GM19023 (cell line): ENCODE measurements around the gene CADM2.
"Not testable (repeated sequence)": the region's sequence is repeated elsewhere in the genome, so short reads cannot be mapped to it uniquely, and the experiment has no call there.

Source experiments
- ATAC-seq: cut with Tn5 transposase; IDR thresholded peaks from one replicate; pipeline ENCODE4 v1.9.1; 2021; ENCODE audit warnings: mild to moderate bottlenecking, moderate library complexity; ENCODE audit not compliant: unreplicated experiment

Gene CADM2

DNA sequence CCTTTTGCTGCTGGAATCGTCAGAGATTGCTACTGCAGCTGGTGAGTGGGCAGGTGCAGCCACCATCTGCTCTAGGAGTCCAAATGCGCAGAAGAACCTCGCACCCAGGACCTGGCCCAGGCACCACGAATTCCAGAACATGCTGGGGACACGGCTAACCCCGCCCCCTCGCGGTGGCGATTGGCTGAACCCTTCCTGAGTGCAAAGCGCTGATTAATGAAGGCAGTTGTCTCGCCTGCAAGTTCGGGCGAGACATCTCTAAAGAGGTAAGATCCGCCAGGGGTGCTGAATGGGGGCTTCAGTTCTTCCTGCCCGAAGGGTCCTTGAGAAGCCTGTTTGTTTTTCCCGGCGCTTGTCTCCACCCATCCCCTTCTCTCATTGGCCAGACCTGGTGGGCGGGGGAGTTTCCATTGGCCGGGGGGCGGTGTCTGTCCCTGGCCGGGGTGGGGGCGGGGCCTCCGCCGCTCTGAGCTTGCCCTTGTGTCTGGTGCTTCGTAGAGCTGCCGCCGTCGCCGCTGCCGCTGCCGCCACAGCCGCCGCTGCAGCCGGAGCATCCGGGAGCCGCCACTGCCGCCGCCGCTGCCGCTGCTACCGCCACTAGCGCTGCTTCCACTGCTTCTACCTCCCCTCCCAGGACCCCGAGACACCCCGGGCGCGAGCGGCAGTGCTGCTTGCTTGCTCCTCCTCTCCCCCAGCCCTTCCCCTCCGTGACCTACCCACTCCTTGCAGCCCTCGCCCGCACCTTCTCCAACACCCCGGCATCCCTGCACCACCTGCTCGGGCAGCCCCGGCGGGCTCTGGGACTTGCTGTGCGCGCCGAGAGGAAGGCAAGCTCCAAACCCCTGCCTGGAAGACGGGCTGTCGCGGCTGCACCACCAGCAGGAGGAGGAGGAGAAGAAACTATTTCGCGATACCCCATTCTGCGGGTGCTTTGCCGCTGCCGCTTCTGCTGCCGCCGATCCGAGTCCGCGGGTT, at the start of gene CADM2:
Gene CADM2, plus strand, starts transcription at position 495 of the 975 bp plus-strand sequence.
- ATAC-seq: peak; percentile 98

DNA sequence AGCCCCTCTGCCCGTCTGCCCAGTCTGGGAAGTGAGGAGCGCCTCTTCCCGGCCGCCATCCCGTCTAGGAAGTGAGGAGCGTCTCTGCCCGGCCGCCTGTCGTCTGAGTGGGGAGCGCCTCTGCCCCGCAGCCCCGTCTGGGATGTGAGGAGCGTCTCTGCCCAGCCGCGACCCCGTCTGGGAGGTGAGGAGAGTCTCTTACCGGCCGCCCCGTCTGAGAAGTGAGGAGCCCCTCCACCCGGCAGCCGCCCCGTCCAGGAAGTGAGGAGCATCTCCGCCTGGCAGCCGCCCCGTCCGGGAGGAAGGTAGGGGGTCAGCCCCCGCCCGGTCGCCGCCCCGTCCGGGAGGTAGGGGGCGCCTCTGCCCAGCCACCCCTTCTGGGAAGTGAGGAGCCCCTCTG, 40.2 kb upstream of the CADM2 start:
- not testable (repeated sequence) for ATAC-seq

DNA sequence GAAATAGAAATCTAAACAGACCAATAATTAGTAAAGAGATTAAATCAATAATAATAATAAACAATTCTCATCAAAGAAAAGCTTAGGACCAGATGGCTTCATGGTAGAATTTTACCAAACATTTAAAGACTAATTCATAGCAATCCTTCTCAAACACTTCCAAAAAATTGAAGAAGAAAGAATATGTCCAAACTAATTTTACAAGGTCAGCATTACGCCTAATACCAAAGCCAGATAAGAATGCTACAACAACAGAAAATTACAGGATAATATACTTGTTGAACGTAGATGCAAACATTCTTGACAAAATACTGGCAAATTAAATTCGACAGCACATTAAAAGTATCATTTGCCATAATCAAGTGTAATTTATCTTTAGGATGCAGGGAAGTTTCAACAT, 36.1 kb upstream of the CADM2 start:
- ATAC-seq: no peak

DNA sequence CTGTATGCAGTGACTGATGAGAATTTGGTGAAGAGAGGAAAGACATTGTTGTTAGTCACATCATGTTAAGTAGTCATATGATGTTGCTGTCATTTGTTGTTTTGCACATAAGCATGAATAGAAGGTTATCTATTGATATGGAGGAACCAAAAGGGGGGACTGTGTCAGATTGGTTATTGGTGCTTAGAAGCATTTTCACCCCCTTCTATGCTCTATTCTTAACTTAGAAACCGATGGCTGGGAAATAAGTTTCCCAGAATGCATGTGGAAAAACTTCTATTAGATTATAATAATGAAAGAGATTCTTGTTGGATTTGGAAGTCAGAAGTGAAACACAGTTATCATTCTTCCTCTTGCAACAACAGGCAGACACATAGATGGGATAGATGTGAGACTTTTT, 33.2 kb upstream of the CADM2 start:
- no peak for ATAC-seq

- ATAC-seq: no peak
Observed at GRCh38 chr3:84943379-84943778, 15.4 kb upstream of the CADM2 start.

- no peak for ATAC-seq
Observed at GRCh38 chr3:84946240-84946639, 12.5 kb upstream of the CADM2 start.

DNA sequence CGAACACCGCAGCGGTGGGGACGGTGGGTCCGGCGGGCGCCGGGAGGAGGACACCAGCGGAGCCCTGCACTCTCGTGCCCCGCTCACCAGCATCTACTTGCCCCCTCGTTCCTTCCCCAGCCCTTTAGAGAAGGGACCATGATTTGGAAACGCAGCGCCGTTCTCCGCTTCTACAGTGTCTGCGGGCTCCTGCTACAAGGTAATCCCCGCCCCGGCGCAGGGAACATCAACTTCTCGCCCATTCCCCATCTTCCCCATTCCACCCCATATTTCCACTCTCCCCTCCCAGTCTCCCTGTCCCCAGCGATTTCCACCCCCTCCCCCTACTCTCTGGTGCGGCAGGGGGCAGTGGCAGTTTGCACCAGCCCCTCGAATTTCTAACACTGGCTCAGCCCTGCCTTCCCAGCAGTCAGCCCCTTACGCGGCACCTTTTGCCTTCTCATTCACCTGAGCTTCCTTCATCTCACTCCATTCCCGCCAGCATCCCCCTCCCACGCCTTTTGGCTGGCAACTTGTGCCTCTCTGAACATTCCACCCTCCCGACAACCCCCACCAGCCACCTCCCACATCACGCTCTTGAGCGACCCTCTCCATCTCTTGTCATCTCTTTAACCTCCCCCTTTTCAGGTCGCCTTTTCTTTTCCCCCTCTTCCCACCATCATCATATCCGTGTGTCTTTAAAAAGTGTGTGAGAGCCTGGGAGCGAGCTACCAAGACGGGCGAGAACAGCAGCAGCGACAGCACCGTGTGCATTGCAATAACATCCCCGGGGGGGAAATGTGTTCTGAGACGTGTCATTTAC, 882 bp downstream of the CADM2 start:
- no peak for ATAC-seq

- no peak for ATAC-seq
Observed at GRCh38 chr3:84960581-84960980, 1.8 kb downstream of the CADM2 start.

GRCh38 chr3:84961011-84961410, 2.2 kb downstream of the CADM2 start:
- no peak for ATAC-seq

DNA sequence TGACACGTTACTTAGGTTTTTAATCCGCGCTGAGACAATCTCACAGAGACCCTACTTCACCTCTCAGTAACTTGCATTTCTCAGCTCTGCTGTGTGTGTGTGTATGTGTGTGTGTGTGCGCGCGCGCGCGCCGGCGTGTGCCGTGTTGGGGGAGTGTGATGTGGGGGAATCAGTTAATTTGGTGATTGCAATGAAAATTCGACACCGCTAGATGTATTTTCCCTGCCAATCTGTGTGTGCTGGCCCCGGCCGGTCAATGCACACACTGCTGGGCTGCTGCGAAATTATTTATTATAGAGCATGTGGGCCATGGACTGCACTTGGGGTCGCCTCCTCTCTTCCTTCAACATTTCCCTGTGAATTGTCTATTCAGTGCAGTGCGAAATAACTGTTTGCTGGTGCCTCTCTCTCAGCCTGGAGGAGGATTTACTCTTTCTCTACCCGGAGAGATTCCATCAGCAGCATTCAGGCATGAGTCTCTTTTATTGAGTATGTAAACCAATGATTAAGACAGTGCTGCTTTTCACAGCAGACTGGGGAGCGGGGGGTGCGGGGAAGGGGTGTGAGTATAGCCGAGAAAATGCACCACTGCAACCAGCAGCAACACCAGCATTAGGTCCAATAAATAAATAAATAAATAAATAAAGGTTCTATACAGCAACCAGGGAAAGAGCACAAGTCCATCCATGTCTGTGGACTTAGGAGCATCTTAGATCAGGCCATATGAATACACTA, 2.9 kb downstream of the CADM2 start:
- no peak for ATAC-seq

GRCh38 chr3:84962415-84962814, 3.6 kb downstream of the CADM2 start:
- no peak for ATAC-seq

GRCh38 chr3:84963137-84963536, 4.3 kb downstream of the CADM2 start:
- ATAC-seq: no peak

DNA sequence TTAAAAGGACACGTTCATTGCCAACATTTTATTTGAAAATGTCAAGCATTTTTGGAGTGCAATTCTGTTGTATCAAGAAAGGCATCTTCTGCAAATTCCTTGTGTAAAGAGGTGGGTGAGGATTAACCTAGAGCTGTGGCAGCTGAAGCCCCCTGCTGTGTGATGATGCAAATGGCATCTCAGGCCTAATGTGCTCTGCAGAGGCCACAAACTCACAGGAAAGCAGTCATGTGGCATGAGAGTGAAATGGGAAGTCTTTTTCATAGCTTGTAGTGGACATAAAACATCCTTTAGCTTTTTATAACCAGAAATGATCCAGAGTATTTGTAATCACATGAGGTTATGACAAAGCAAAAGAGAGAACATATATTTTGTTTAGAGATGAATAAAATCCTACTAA, 6.4 kb downstream of the CADM2 start:
- no peak for ATAC-seq

GRCh38 chr3:84967767-84968581, 9.2 kb downstream of the CADM2 start:
- no peak for ATAC-seq

- ATAC-seq: no peak
Observed at GRCh38 chr3:84968701-84969235, 10.0 kb downstream of the CADM2 start.

DNA sequence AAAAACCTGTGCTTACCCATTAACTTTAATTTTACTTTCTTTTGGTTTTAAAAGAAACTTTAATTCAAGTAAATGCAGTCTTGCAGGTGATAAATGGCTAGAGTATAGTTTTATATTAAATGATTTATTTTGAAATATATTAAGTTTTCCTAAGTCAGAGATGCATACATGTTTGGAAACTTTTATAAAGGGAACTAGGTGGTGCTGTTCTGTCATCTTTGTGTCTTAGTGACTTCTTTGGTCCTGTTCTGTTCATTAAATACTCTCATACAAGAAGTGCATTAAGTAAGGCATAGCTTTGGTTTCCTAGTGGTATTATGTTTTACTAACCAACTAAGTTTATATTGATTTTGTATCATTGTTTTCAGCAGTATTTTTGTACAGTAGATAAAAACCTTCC, 15.6 kb downstream of the CADM2 start:
- ATAC-seq: no peak

DNA sequence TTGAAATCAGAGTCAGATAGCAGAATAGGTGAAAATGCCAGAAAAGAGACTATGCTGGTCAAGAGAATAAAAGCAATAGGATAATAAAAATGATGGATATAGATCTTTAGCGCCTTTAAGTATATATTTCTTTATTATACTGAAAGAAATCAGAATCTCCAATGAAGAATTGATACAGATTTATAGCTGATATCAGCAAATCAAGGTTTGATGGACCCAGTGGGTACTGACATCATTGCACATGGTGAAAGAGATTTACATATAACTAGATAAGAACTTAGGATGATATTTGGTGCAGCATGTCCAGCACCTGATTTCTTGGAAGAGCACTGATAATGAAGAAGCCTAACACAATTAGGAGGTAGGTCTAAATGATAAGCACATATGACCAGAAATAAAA, 18.2 kb downstream of the CADM2 start:
- ATAC-seq: no peak

GRCh38 chr3:84978843-84979242, 20.1 kb downstream of the CADM2 start:
- ATAC-seq: no peak

DNA sequence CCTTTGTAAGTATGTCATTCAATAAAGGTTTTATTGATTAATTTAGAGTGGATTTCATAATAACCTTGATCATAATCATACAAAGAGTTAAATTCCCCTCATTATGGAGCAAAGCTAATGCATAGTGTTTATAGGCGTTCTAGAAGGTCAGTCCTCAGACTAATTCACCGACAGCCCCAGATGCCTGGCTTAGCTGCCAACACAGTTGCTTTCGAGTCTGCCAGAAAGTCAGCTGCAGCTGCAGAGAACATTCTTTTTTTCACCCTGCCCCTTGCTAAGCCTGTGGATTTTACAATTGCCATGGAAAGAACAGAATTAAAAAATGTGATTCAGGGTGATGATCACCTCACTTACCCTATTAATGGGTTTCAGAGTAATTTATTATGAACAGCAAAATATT, 21.2 kb downstream of the CADM2 start:
- ATAC-seq: no peak

GRCh38 chr3:84980456-84980855, 21.7 kb downstream of the CADM2 start:
- no peak for ATAC-seq
